Panc1 (cell line): ENCODE results near the gene DDAH1. TPM values are rescaled to one million over a fixed set of nuclear protein-coding genes. Genes with fewer than 3 reads are reported as not detected.

Source experiments
- ATAC-seq: fragments of 200-7000 bp; cut with Tn5 transposase; 2 replicates; pipeline ENCODE4 v1.9.1; 2020; ENCODE audit warnings: mild to moderate bottlenecking, moderate library complexity
- BruUV-seq: library from RNA; stranded (reverse); fragments of 400-500 nt; replicated peaks from 2 replicates; lab custom pipeline; 2021; lab: Mats Ljungman, UMichigan
- CTCF ChIA-PET: fragments of 300-600 bp; sonication (Branson Sonifier 250); formaldehyde crosslinking; loops from one replicate; lab custom pipeline; 2022; ENCODE audit warnings: antibody characterized with exemption; lab: Charles Lee
- POLR2A ChIA-PET: fragments of 300-600 bp; sonication (Branson Sonifier 250); formaldehyde crosslinking; loops from one replicate; lab custom pipeline; 2022; ENCODE audit warnings: antibody characterized with exemption; lab: Charles Lee
- DNase-seq: peaks from one replicate; pipeline ENCODE4 v3.0.0-alpha.2; 2010; ENCODE audit warnings: low read depth, low spot score
- H3K27ac ChIP-seq: 2 replicates; pipeline ENCODE4 v1.5.1; 2011; ENCODE audit warnings: mild to moderate bottlenecking, low read length, inconsistent platforms
- H3K27me3 ChIP-seq: fragments of 200-500 bp; sonication (Bioruptor generic); 2 replicates; pipeline ENCODE4 v1.6.0; 2014; ENCODE audit warnings: low read length, inconsistent platforms; ENCODE audit not compliant: control insufficient read depth, insufficient read depth
- H3K36me3 ChIP-seq: fragments of 200-500 bp; sonication (Bioruptor generic); 2 replicates; pipeline ENCODE4 v1.5.1; 2014; ENCODE audit warnings: inconsistent platforms, mild to moderate bottlenecking, low read length, moderate library complexity; ENCODE audit not compliant: control insufficient read depth, insufficient read depth
- H3K4me1 ChIP-seq: 2 replicates; pipeline ENCODE4 v1.5.1; 2011; ENCODE audit warnings: inconsistent platforms, mild to moderate bottlenecking, low read length, moderate library complexity; ENCODE audit not compliant: control insufficient read depth, insufficient read depth
- H3K4me3 ChIP-seq, 2 experiments: 2 replicates each; pipeline ENCODE4 v1.5.1; 2011 to 2012; ENCODE audit warnings: low read depth in 2 of 2, low read length in 2 of 2, mild to moderate bottlenecking in 2 of 2, inconsistent platforms in 1 of 2, moderate library complexity in 1 of 2
- H3K9me3 ChIP-seq: fragments of 200-500 bp; sonication (Bioruptor generic); 2 replicates; pipeline ENCODE4 v1.5.1; 2014; ENCODE audit warnings: low read depth, mild to moderate bottlenecking, inconsistent platforms, low read length, moderate library complexity; ENCODE audit not compliant: control insufficient read depth, insufficient read depth
- CTCF ChIP-seq: fragments of 450-650 bp; IDR thresholded peaks from 2 replicates; pipeline ENCODE4 v1.5.1; 2017; ENCODE audit warnings: mild to moderate bottlenecking
- POLR2AphosphoS5 ChIP-seq: IDR thresholded peaks from 2 replicates; pipeline ENCODE4 v1.6.1; 2012; ENCODE audit warnings: mild to moderate bottlenecking, low read depth, low read length, moderate library complexity
- REST ChIP-seq, 2 experiments: IDR thresholded peaks; 2 replicates each; pipeline ENCODE4 v1.6.1; 2011 to 2012; ENCODE audit warnings: low read depth in 2 of 2, control low read depth in 1 of 2, low read length in 1 of 2, mild to moderate bottlenecking in 1 of 2, moderate library complexity in 1 of 2; ENCODE audit not compliant: insufficient read depth in 1 of 2
- SIN3A ChIP-seq: IDR thresholded peaks from 2 replicates; pipeline ENCODE4 v1.6.1; 2012; ENCODE audit warnings: low read depth, mild to moderate bottlenecking, low read length, moderate library complexity, borderline replicate concordance; ENCODE audit not compliant: insufficient read depth
- TCF7L2 ChIP-seq: IDR thresholded peaks from 2 replicates; pipeline ENCODE4 v1.6.1; 2011; ENCODE audit warnings: mild to moderate bottlenecking, low read depth, low read length, inconsistent platforms
- in situ Hi-C: cut with HindIII; loops from 2 replicates; pipeline ENCODE4 v1.10.0; 2016; ENCODE audit warnings: low sequenced_read_pairs, low pct_unique_long_range_greater_than_20kb
- intact Hi-C: fragments of 100-400 bp; cut with micrococcal nuclease; formaldehyde crosslinking; loops from one replicate; pipeline ENCODE4 v1.10.0; 2022; ENCODE audit not compliant: unreplicated experiment
- total RNA-seq: library from RNA; stranded (reverse); gene quantifications from one replicate; pipeline ENCODE4 v1.2.1, GENCODE V29; 2021; ENCODE audit not compliant: unreplicated experiment

The DDAH1 gene
- total RNA-seq, 1 experiment from 2014 or later = 85.4 TPM

- TF ChIP-seq SIN3A (no peak), REST (IDR thresholded peaks at IDR 0.05; ENCODE audit: insufficient read depth in 1 of 2, low read depth in 2 of 2, low read length in 1 of 2) (no peak), TCF7L2 (no peak), POLR2AphosphoS5 (peak; percentile 53; the same call in 1 of the 2 replicates), CTCF (no peak)
- in situ Hi-C loops = no loop called here
- H3K9me3 ChIP-seq = no peaks in the 10 kb centered on the region
- peak overlapping the region; percentile 80 for H3K27ac ChIP-seq
- ChIA-PET POLR2A (interaction anchor here (0.5 to 2.2 kb wide), 4 partner anchors 12 to 239 kb away, joined by 3 to 9 read pairs (median 8); partner anchors contain the start of gene BCL10), CTCF (interaction anchor here (0.6 kb wide), 2 partner anchors 174 to 856 kb away, joined by 4 read pairs; no protein-coding TSS in a partner anchor)
- intact Hi-C loops = no loop called here
- H3K27me3 ChIP-seq = no peaks in the 10 kb centered on the region
- BruUV-seq = no TSS peak
- H3K36me3 ChIP-seq = no peaks in the 10 kb centered on the region
- H3K4me3 ChIP-seq = no peak overlapping the region
- H3K4me1 ChIP-seq = peaks cover 31% of the 10 kb centered on the region
- DNase-seq = peak; percentile 99
- peak; percentile 97 for ATAC-seq
Measured at GRCh38 chr1:85289207-85289847, 175.6 kb downstream of the DDAH1 start.

- in situ Hi-C loops (no loop called here), intact Hi-C loops (no loop called here)
- no TSS peak for BruUV-seq
- CTCF ChIA-PET = interaction anchor here (1.0 kb wide), 1 partner anchor 12 kb away, joined by 7 read pairs; no protein-coding TSS in a partner anchor
- Histone ChIP-seq H3K27ac (no peak overlapping the region), H3K9me3 (no peaks in the 10 kb centered on the region), H3K36me3 (no peaks in the 10 kb centered on the region), H3K27me3 (no peaks in the 10 kb centered on the region), H3K4me3 (no peak overlapping the region), H3K4me1 (peaks cover 13% of the 10 kb centered on the region)
- TF ChIP-seq SIN3A (no peak), REST (IDR thresholded peaks at IDR 0.05; ENCODE audit: insufficient read depth in 1 of 2, low read depth in 2 of 2, low read length in 1 of 2) (no peak), CTCF (no peak), TCF7L2 (no peak), POLR2AphosphoS5 (no peak)
- POLR2A ChIA-PET = interaction anchor here (1.2 kb wide), 1 partner anchor 8 kb away, joined by 4 read pairs; the partner anchor contains the start of gene BCL10
- DNase-seq (no peak), ATAC-seq (no peak)
Measured at GRCh38 chr1:85284202-85284601, 180.8 kb downstream of the DDAH1 start.
